SK-N-MC (cell line): ENCODE measurements around the gene ZNF33B.

Experiments used
- EZH2 ChIP-seq: fragments of 200-600 bp; sonication (generic); IDR thresholded peaks from one replicate; pipeline ENCODE4 v1.6.1; 2017; ENCODE audit warnings: antibody characterized with exemption
- FOXP2 ChIP-seq: optimal IDR thresholded peaks from 2 replicates; pipeline ENCODE3; 2011; ENCODE audit warnings: mild to moderate bottlenecking, moderate library complexity; ENCODE audit not compliant: insufficient read depth; ENCODE audit errors: extremely low read length, control extremely low read depth

GRCh38 chr10:42650374-42650773 lies 12.0 kb upstream of the ZNF33B start:
- TF ChIP-seq EZH2 (no peak), FOXP2 (no peak)
